ENCODE results near the gene YTHDF1. TPM values are rescaled to one million over a fixed set of nuclear protein-coding genes. Genes with fewer than 3 reads are reported as not detected.

YTHDF1 gene
- total and polyA plus RNA-seq, 11 donors = 14.7 to 38.2 (median 22.5) TPM

- Histone ChIP-seq H3K27ac (no peak overlapping the region), H3K4me1 (peaks cover 0 to 11% (median 0%) of the 10 kb centered on the region in 12 donors), H3K36me3 (no peaks in the 10 kb centered on the region), H3K9me3 (no peaks in the 10 kb centered on the region), H3K4me3 (no peak overlapping the region), H3K27me3 (peaks cover 18 to 81% (median 35%) of the 10 kb centered on the region in 9 donors)
- 38 to 43% (median 40%) methylated on average over 4 to 8 of the region's 8 CpGs for WGBS, 4 donors
- ATAC-seq = no peak
- intact Hi-C loops (cut with DNase I) = no loop called here
- DNase-seq = no peak
- no peak for TF ChIP-seq CTCF (IDR thresholded peaks at IDR 0.05)
- no peak for TF ChIP-seq POLR2A (IDR thresholded peaks at IDR 0.05)
These were observed 42.9 kb upstream of the YTHDF1 start for GRCh38 chr20:63258781-63259180.

- no peak for TF ChIP-seq POLR2A (IDR thresholded peaks at IDR 0.05)
- TF ChIP-seq CTCF (IDR thresholded peaks at IDR 0.05) = no peak
- 87 to 92% (median 89%) methylated on average over 12 to 13 of the region's 13 CpGs for WGBS, 4 donors
- ATAC-seq = no peak
These were observed 41.7 kb upstream of the YTHDF1 start for GRCh38 chr20:63257629-63258028.

GRCh38 chr20:63256954-63257353 is 41.0 kb upstream of the YTHDF1 start:
- ATAC-seq = no peak
- Histone ChIP-seq H3K9me3 (no peaks in the 10 kb centered on the region), H3K36me3 (no peaks in the 10 kb centered on the region), H3K27me3 (peaks cover 31 to 87% (median 47%) of the 10 kb centered on the region in 9 donors), H3K27ac (no peak overlapping the region), H3K4me1 (peaks cover 0 to 21% (median 4%) of the 10 kb centered on the region in 12 donors), H3K4me3 (no peak overlapping the region)
- 85 to 93% (median 90%) methylated on average over 4 of the region's 4 CpGs for WGBS, 4 donors
- no peak for DNase-seq
- TF ChIP-seq CTCF (IDR thresholded peaks at IDR 0.05) (no peak), POLR2A (IDR thresholded peaks at IDR 0.05) (no peak)
- intact Hi-C loops (cut with DNase I) = no loop called here

More at GRCh38 chr20:63257629-63258028, 41.7 kb upstream of the YTHDF1 start:
- Histone ChIP-seq H3K4me3 (no peak overlapping the region), H3K4me1 (peaks cover 0 to 21% (median 4%) of the 10 kb centered on the region in 12 donors), H3K27ac (no peak overlapping the region), H3K9me3 (no peaks in the 10 kb centered on the region), H3K27me3 (peaks cover 28 to 83% (median 43%) of the 10 kb centered on the region in 9 donors), H3K36me3 (no peaks in the 10 kb centered on the region)
- intact Hi-C loops (cut with DNase I) = no loop called here
- DNase-seq = no peak

- H3K27ac ChIP-seq = no peak overlapping the region
- intact Hi-C loops (cut with DNase I) = no loop called here
- peaks cover 32 to 84% (median 49%) of the 10 kb centered on the region in 9 donors for H3K27me3 ChIP-seq
- ATAC-seq = no peak
- WGBS, 4 donors = 55 to 69% (median 61%) methylated on average over 23 to 31 of the region's 31 CpGs
- H3K36me3 ChIP-seq = no peaks in the 10 kb centered on the region
- no peak for DNase-seq
- TF ChIP-seq POLR2A (IDR thresholded peaks at IDR 0.05) = no peak
- peaks cover 0 to 21% (median 4%) of the 10 kb centered on the region in 12 donors for H3K4me1 ChIP-seq
- H3K9me3 ChIP-seq = no peaks in the 10 kb centered on the region
- no peak overlapping the region for H3K4me3 ChIP-seq
These were observed 40.2 kb upstream of the YTHDF1 start for GRCh38 chr20:63255931-63256704.
